ENCODE results near the gene ADD3. TPM values are rescaled to one million over a fixed set of nuclear protein-coding genes. Genes with fewer than 3 reads are reported as not detected.

ADD3 gene
- total and polyA plus RNA-seq, 8 donors: 31.9 to 83.3 (median 47.2) TPM

DNA sequence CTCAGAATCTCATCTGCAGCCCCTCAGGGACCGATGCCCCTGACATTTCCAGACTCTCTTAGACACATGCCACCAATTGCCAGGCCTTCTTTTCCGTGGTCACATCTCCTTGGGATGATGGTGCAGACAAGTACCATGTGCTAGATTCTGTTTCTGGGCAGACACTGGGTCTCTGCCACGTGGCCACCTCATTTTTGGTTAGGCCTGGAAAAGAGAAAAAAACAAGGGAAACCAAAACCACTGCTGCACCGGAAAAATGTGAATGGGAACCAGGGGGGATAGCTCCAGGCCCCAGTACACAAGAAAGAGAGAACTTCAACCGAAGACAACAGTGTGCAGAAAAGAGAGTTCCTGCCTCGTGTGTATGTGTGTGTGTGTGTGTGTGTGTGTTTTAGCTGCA is 176.6 kb downstream of the ADD3 start:
- Histone ChIP-seq H3K27ac (no peak overlapping the region), H3K27me3 (no peaks in the 10 kb centered on the region), H3K9me3 (no peaks in the 10 kb centered on the region), H3K36me3 (no peaks in the 10 kb centered on the region), H3K4me1 (no peaks in the 10 kb centered on the region), H3K4me3 (no peak overlapping the region)
- intact Hi-C loops (cut with DNase I): no loop called here
- DNase-seq: no peak
- FAIRE-seq: no peak
- 74 to 80% methylated on average over 6 of the region's 6 CpGs for WGBS, 2 donors
- TF ChIP-seq, protein P1, sequence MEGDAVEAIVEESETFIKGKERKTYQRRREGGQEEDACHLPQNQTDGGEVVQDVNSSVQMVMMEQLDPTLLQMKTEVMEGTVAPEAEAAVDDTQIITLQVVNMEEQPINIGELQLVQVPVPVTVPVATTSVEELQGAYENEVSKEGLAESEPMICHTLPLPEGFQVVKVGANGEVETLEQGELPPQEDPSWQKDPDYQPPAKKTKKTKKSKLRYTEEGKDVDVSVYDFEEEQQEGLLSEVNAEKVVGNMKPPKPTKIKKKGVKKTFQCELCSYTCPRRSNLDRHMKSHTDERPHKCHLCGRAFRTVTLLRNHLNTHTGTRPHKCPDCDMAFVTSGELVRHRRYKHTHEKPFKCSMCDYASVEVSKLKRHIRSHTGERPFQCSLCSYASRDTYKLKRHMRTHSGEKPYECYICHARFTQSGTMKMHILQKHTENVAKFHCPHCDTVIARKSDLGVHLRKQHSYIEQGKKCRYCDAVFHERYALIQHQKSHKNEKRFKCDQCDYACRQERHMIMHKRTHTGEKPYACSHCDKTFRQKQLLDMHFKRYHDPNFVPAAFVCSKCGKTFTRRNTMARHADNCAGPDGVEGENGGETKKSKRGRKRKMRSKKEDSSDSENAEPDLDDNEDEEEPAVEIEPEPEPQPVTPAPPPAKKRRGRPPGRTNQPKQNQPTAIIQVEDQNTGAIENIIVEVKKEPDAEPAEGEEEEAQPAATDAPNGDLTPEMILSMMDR (IDR thresholded peaks at IDR 0.05): no peak
- no peak for ATAC-seq

Other genes with a start within 250 kb of the ADD3 start
- 100 to 1,000 TPM in 1 of 6 donors, 10 to 100 TPM in 5; 66.9 to 112 (median 83.3) TPM for gene XPNPEP1, start 84.5 kb upstream of the ADD3 start, total RNA-seq
- 10 to 100 TPM; 34.1 to 69.3 TPM for gene XPNPEP1, start 84.5 kb upstream of the ADD3 start, polyA plus RNA-seq
- gene MXI1, start 199.6 kb downstream of the ADD3 start, total RNA-seq: 10 to 100 TPM; 17.8 to 30.5 (median 22.6) TPM
- 10 to 100 TPM in 1 of 2 donors, 1 to 10 TPM in 1; 8.2 to 20.4 TPM for gene MXI1, start 199.6 kb downstream of the ADD3 start, polyA plus RNA-seq

Data from pancreas (tissue), 10 donors.